HEK293T (cell line): ENCODE measurements around the gene GRPEL2.

ENCODE experiments used
- CTCF ChIA-PET: fragments of 350-600 bp; formaldehyde crosslinking; extraction: SDS; loops from one replicate; lab custom pipeline; 2021; ENCODE audit warnings: antibody characterized with exemption, inconsistent platforms; lab: Yijun Ruan, JAX
- POLR2A ChIA-PET: fragments of 350-600 bp; formaldehyde crosslinking; extraction: SDS; loops from one replicate; lab custom pipeline; 2020; ENCODE audit warnings: antibody characterized with exemption, inconsistent platforms; lab: Yijun Ruan, JAX
- DNase-seq: peaks from one replicate; pipeline ENCODE4 v3.0.0; 2012; ENCODE audit warnings: mixed read lengths; ENCODE audit errors: extremely low spot score
- ARNT ChIP-seq: fragments of 450-650 bp; IDR thresholded peaks from 2 replicates; pipeline ENCODE4 v1.6.1; 2017; ENCODE audit warnings: mild to moderate bottlenecking
- BHLHE40 ChIP-seq: fragments of 450-650 bp; IDR thresholded peaks from 2 replicates; pipeline ENCODE4 v1.6.1; 2016; ENCODE audit warnings: mild to moderate bottlenecking, moderate library complexity, borderline replicate concordance
- CTBP1 ChIP-seq: fragments of 450-650 bp; IDR thresholded peaks from 2 replicates; pipeline ENCODE4 v1.6.1; 2016; ENCODE audit warnings: borderline replicate concordance
- ELF4 ChIP-seq: fragments of 450-650 bp; IDR thresholded peaks from 2 replicates; pipeline ENCODE4 v1.6.1; 2017; ENCODE audit warnings: antibody characterized with exemption
- FOXA1 ChIP-seq: fragments of 450-650 bp; IDR thresholded peaks from 2 replicates; pipeline ENCODE4 v1.6.1; 2016; ENCODE audit warnings: mild to moderate bottlenecking
- FOXK2 ChIP-seq: fragments of 450-650 bp; IDR thresholded peaks from 2 replicates; pipeline ENCODE4 v1.6.1; 2016; ENCODE audit warnings: mild to moderate bottlenecking
- FOXM1 ChIP-seq: fragments of 450-650 bp; IDR thresholded peaks from 2 replicates; pipeline ENCODE4 v1.6.1; 2017; ENCODE audit warnings: mild to moderate bottlenecking, borderline replicate concordance
- HDGF ChIP-seq: fragments of 450-650 bp; IDR thresholded peaks from 2 replicates; pipeline ENCODE4 v1.6.1; 2017; ENCODE audit warnings: antibody characterized with exemption, borderline replicate concordance
- L3MBTL2 ChIP-seq: fragments of 450-650 bp; conservative IDR thresholded peaks from 2 replicates; pipeline ENCODE4 v1.6.1; 2016; ENCODE audit warnings: mild to moderate bottlenecking
- LEF1 ChIP-seq: fragments of 450-650 bp; IDR thresholded peaks from 2 replicates; pipeline ENCODE4 v1.6.1; 2017; ENCODE audit warnings: mild to moderate bottlenecking, borderline replicate concordance
- NFRKB ChIP-seq: fragments of 450-650 bp; IDR thresholded peaks from 2 replicates; pipeline ENCODE4 v1.6.1; 2016; ENCODE audit warnings: mild to moderate bottlenecking, moderate library complexity
- PKNOX1 ChIP-seq: fragments of 450-650 bp; IDR thresholded peaks from 2 replicates; pipeline ENCODE4 v1.6.1; 2016
- SP1 ChIP-seq: fragments of 450-650 bp; IDR thresholded peaks from 2 replicates; pipeline ENCODE4 v1.6.1; 2017
- SUZ12 ChIP-seq: fragments of 450-650 bp; IDR thresholded peaks from 2 replicates; pipeline ENCODE4 v1.6.1; 2016; ENCODE audit warnings: mild to moderate bottlenecking
- TARDBP ChIP-seq: fragments of 450-650 bp; IDR thresholded peaks from 2 replicates; pipeline ENCODE4 v1.6.1; 2016

The GRPEL2 gene

GRCh38 chr5:149302641-149303040, 42.7 kb upstream of the GRPEL2 start:
- no peak for DNase-seq
- no peak for TF ChIP-seq NFRKB
- CTCF ChIA-PET: interaction anchor here (0.6 kb wide), 1 partner anchor 162 kb away, joined by 3 read pairs; no protein-coding TSS in a partner anchor
- POLR2A ChIA-PET: interaction anchor here (1.3 to 2.0 kb wide), 2 partner anchors 43 to 55 kb away, joined by 4 to 6 read pairs; partner anchors contain the start of genes GRPEL2 and PCYOX1L

GRCh38 chr5:149303210-149303609, 42.1 kb upstream of the GRPEL2 start:
- CTCF ChIA-PET: interaction anchor here (0.6 kb wide), 1 partner anchor 162 kb away, joined by 3 read pairs; no protein-coding TSS in a partner anchor
- TF ChIP-seq SP1 (no peak), NFRKB (no peak), ARNT (no peak), LEF1 (no peak)
- POLR2A ChIA-PET: no interaction called here
- no peak for DNase-seq

- ChIA-PET POLR2A (no interaction called here), CTCF (no interaction called here)
- DNase-seq: no peak
- TF ChIP-seq L3MBTL2: no peak
- no peak for TF ChIP-seq FOXK2
Measured at GRCh38 chr5:149304195-149305078, 40.9 kb upstream of the GRPEL2 start.

- CTCF ChIA-PET: no interaction called here
- POLR2A ChIA-PET: interaction anchor here (2.2 kb wide), 1 partner anchor 35 kb away, joined by 5 read pairs; the partner anchor contains the start of gene GRPEL2
Measured at GRCh38 chr5:149309354-149309753, 35.9 kb upstream of the GRPEL2 start.

GRCh38 chr5:149310488-149310887, 34.8 kb upstream of the GRPEL2 start:
- POLR2A ChIA-PET: no interaction called here
- CTCF ChIA-PET: no interaction called here

More at GRCh38 chr5:149309354-149309753, 35.9 kb upstream of the GRPEL2 start:
- TF ChIP-seq FOXK2 (no peak), FOXM1 (no peak), ARNT (no peak), HDGF (no peak), NFRKB (no peak), ELF4 (no peak), CTBP1 (no peak)
- no peak for DNase-seq

GRCh38 chr5:149310947-149311658, 34.2 kb upstream of the GRPEL2 start:
- no peak for DNase-seq
- TF ChIP-seq PKNOX1 (no peak), NFRKB (no peak), ARNT (no peak), SUZ12 (no peak), SP1 (no peak), FOXA1 (no peak), HDGF (no peak), CTBP1 (no peak), TARDBP (no peak), L3MBTL2 (no peak)
- ChIA-PET CTCF (no interaction called here), POLR2A (no interaction called here)

More at GRCh38 chr5:149310488-149310887, 34.8 kb upstream of the GRPEL2 start:
- TF ChIP-seq BHLHE40: no peak
- TF ChIP-seq FOXM1: no peak
- TF ChIP-seq FOXA1: no peak
- no peak for TF ChIP-seq SUZ12
- no peak for TF ChIP-seq SP1
- no peak for TF ChIP-seq ARNT
- no peak for DNase-seq

- CTCF ChIA-PET: interaction anchor here (1.0 kb wide), 1 partner anchor 55 kb away, joined by 3 read pairs; no protein-coding TSS in a partner anchor
- no peak for TF ChIP-seq BHLHE40
- no peak for TF ChIP-seq SP1
- no peak for TF ChIP-seq LEF1
- no peak for TF ChIP-seq FOXK2
- no peak for TF ChIP-seq ARNT
- no peak for TF ChIP-seq TARDBP
- no peak for TF ChIP-seq ELF4
- TF ChIP-seq SUZ12: no peak
- POLR2A ChIA-PET: interaction anchor here (2.8 kb wide), 1 partner anchor 32 kb away, joined by 12 read pairs; the partner anchor contains the start of gene GRPEL2
- DNase-seq: no peak
Measured at GRCh38 chr5:149313151-149313841, 32.0 kb upstream of the GRPEL2 start.
